Iris pigment epithelial cell (primary cell): ENCODE results near the gene EI24.

Experiments
- DNase-seq: peaks from one replicate; pipeline ENCODE4 v3.0.0-alpha.2; 2011; ENCODE audit warnings: low read depth

EI24 gene

DNA sequence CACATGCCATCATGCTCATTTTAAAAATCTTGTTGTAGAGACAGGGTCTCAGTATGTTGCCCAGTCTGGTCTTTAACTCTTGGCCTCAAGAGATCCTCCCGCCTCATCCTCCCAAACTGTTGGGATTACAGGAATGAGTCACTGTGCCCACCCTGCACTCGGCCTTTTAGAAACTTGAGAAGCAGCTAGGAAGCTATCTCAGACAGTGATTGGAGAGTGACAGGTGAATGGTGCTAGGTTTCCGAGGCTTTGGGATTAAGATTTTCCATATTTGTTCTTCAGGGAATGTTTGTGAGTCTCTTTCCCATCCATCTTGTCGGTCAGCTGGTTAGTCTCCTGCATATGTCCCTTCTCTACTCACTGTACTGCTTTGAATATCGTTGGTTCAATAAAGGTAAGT is 10.5 kb downstream of the EI24 start:
- no peak for DNase-seq

DNA sequence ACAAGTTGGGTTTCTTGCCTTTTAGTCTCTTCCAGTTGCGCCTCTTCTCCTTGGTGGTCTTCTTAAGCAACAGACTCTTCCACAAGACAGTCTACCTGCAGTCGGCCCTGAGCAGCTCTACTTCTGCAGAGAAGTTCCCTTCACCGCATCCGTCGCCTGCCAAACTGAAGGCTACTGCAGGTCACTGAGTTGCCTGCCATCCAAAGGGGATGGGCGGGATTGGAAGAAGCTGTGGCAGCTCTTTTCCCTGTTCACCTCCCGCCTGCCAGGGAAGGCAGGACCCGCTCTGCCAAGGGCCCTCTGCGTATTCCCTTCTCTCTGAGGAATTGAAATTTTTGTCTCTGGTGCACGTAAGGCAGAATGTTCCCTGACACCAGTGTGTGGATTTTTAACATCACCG is 14.2 kb downstream of the EI24 start:
- no peak for DNase-seq

- no peak for DNase-seq
Observed at GRCh38 chr11:125585487-125585886, 16.2 kb downstream of the EI24 start.

GRCh38 chr11:125586623-125587022 is 17.3 kb downstream of the EI24 start:
- no peak for DNase-seq

DNA sequence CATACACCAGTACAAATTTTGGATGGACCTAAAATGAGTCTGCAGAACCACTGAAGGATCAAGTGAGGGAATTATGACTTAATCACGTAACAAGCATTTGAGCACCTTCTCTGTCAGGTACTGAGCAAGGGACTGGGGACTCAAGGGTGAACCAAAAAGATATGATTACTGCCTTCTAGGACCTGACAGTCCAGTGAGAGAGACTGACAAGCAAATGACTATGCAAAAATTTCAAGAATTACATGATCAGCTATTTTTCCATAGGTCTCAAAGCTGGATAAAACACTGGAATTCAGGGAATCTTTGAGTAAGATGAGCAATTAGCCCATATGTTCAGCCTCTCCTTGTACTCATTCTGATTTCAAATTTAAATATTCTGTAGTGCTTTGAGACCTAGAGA is 18.2 kb downstream of the EI24 start:
- no peak for DNase-seq

DNA sequence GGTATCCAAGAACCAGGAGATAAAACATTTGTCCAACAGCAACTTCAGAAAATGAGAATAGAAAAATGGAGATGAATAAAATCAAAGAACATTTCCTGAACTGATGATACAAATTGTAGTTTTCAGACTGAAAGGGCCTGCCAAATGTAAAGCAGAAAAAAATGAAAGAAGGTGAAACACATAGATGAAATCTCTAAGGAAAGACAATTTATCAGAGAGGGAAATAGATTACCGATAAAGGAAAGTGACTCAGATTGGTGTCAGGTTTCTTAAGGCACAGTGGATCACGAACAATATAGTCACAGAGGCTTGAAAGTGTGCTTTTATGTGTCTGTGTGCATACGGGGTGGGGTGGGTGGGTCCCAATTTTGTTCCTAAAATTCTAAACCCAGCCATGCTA is 19.2 kb downstream of the EI24 start:
- DNase-seq, result peak; percentile 30

GRCh38 chr11:125591649-125592304 is 22.5 kb downstream of the EI24 start:
- peak; percentile 47 for DNase-seq

GRCh38 chr11:125592305-125593113 is 23.2 kb downstream of the EI24 start, which contains the start of gene STT3A:
TSS of gene STT3A (plus strand) at chr11:125592852. CDS start at chr11:125595916, 3,064 bp downstream.
- peak; percentile 100 for DNase-seq

- DNase-seq, result peak; percentile 41
Observed at GRCh38 chr11:125593114-125593820, 24.0 kb downstream of the EI24 start.

DNA sequence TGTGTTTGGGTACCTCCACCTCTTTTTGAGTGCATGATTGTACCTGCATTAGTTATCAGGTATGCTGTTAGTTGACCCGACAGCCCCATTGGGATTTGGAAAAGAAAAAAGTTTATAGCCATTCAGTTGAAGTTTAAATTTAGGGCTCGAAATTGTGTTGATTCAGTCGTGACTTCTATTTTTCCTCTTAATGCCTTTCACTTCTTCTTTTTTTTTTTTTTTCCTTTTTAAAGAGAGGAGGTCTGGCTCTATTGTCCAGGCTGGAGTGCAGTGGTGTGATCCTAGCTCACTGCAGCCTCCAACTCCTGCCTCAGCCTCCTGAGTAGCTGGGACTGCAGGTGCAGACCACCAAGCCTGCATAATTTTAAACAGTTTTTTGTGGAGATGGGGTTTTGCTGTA is 25.7 kb downstream of the EI24 start:
- DNase-seq, result no peak

GRCh38 chr11:125600663-125601062 is 31.4 kb downstream of the EI24 start:
- no peak for DNase-seq

DNA sequence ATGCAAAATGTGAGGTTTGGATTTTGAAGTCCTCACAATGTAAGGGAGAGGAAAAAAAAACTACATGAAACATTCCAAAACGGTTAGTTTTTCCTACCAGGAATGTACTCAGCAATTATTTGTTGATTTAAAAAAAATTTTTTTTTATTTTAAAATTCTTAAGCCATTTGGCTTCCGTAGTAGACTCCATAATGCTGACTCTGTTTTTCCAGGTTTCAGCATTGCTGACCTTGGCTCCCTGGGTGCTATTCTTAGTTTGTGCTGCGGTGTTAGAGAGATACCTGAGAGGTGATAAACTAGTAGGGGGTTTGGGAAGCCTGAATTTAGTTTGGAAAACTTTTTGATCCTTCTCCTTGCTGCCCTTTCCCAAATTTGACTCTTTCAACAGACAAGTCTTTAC is 33.9 kb downstream of the EI24 start:
- peak; percentile 45 for DNase-seq

DNA sequence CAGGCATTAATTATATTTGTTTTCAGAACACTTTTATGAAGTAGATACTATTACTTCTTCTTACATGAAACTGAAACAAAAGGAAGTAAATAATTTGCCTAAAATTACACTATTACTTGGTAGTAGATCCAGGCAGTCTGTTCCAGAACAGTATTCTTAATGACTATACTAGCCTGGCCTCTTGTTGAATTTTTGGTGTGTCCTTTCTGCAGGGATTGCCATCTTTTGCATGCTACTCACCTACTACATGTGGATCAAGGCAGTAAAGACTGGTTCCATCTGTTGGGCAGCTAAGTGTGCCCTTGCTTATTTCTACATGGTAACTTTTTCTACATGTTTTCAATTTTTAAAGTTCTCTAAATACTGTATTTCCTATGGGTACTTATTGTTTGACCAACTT is 36.1 kb downstream of the EI24 start:
- DNase-seq, result no peak

GRCh38 chr11:125609545-125609944 is 40.3 kb downstream of the EI24 start:
- DNase-seq, result no peak

DNA sequence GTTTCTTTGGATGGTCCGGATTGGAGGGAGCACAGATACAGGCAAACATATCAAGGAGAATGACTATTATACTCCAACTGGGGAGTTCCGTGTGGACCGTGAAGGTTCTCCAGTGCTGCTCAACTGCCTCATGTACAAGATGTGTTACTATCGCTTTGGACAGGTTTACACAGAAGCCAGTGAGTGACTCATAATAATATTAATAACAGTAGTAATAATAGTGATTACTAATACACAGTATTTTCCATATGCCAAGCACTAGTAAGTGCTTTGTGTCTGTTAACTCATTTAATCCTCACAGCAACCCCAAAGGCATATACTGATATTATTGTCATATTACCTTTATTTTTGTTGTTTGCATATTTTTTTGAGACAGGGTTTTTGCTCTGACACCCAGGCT is 49.1 kb downstream of the EI24 start:
- DNase-seq, result peak; percentile 22

DNA sequence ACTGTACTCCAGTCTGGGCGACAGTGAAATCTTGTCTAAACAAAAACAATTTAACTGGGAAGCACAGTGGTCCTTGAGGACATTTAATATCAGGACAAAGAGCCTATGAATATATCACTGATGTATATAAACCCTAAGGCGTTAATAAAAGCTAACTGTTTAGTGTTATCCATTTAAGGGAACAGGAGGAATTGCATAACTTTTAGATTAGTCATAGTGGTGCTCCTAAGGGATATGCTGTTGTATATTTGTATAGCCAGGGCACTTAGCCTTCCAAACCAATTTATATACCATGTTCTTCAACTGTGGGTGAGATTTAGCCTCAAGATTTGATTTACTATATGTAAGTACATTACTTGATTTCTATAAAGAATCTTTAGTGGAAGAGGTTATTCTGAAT is 52.7 kb downstream of the EI24 start:
- DNase-seq, result peak; percentile 37

- no peak for DNase-seq
Observed at GRCh38 chr11:125623064-125623463, 53.8 kb downstream of the EI24 start.

DNA sequence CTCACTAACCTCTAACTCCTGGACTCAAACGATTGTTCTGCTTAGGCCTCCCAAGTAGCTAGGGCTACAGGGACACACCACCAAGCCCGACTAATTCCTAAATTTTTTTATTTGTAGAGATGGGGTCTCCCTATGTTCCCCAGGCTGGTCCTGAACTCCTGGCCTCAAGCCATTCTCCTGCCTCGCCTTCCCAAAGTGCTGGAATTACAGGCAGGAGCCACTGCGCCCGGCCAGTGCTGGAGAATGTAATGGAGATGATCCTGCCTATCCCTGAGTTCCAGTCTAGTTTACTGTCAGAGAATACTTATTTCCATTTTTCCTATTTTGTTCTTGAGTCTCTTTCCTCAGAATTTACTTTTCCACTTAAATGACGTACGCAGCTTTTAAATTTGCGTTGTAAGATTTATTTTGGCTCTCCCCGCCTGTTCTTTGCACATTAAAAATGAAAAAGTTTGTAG is 55.5 kb downstream of the EI24 start, which contains the start of gene CHEK1:
Gene CHEK1, plus strand, starts transcription at position 408 of the 458 bp plus-strand sequence. CDS start 1,606 bp downstream, outside the sequence.
- no peak for DNase-seq

- DNase-seq, result peak; percentile 70
Observed at GRCh38 chr11:125625225-125625629, 56.0 kb downstream of the EI24 start.

GRCh38 chr11:125625630-125626287 is 56.5 kb downstream of the EI24 start:
- DNase-seq, result peak; percentile 85

DNA sequence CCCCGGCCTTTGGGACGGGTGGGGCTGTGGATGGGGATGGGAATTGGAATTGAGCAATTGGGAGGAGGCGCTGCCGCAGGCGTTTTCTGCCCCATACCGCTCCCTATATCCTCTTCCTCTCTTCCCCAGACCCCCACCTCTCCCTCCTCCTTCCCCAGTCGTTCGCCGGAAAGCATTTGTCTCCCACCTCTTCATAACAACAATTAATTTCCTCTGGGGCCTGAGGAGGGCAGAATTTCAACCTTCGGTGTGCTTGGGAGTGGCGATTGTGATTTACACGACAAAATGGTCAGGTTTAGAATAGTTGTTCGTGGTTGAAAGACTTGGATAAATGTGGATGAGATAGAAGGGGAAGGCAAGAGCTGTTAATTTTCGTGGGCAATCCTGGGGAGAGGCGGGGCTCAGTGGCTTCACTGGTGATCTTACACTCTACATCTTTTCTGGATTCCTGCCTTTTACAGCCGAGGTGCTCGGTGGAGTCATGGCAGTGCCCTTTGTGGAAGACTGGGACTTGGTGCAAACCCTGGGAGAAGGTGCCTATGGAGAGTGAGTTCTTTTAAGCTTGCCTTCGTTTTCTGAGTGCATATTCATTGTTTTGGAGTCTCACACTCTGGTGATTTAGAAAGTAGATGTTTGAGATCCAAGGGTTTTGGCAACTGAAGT is 57.1 kb downstream of the EI24 start:
- DNase-seq, result peak; percentile 69
